GM18505 (cell line): Measurements from ENCODE around the gene NRM.
A peak's percentile ranks its signal among the peaks of the same experiment; 100 is the strongest.
"Not testable (repeated sequence)": the region's sequence is repeated elsewhere in the genome, so short reads cannot be mapped to it uniquely, and the experiment has no call there.

Experiments used
- ATAC-seq: cut with Tn5 transposase; IDR thresholded peaks from one replicate; pipeline ENCODE4 v1.9.1; 2021; ENCODE audit not compliant: unreplicated experiment
- POLR2A ChIP-seq: IDR thresholded peaks from 4 replicates; pipeline ENCODE4 v1.6.1; 2011; ENCODE audit warnings: borderline replicate concordance; ENCODE audit not compliant: insufficient read depth, insufficient read length; ENCODE audit errors: extremely low read depth

NRM gene

GRCh38 chr6:30723843-30724741 lies 33.3 kb upstream of the NRM start:
- peak; percentile 11 for TF ChIP-seq POLR2A
- not testable (repeated sequence) for ATAC-seq

- TF ChIP-seq POLR2A, result peak; percentile 5
- not testable (repeated sequence) for ATAC-seq
Measured at GRCh38 chr6:30723159-30723842, 32.5 kb upstream of the NRM start.

DNA sequence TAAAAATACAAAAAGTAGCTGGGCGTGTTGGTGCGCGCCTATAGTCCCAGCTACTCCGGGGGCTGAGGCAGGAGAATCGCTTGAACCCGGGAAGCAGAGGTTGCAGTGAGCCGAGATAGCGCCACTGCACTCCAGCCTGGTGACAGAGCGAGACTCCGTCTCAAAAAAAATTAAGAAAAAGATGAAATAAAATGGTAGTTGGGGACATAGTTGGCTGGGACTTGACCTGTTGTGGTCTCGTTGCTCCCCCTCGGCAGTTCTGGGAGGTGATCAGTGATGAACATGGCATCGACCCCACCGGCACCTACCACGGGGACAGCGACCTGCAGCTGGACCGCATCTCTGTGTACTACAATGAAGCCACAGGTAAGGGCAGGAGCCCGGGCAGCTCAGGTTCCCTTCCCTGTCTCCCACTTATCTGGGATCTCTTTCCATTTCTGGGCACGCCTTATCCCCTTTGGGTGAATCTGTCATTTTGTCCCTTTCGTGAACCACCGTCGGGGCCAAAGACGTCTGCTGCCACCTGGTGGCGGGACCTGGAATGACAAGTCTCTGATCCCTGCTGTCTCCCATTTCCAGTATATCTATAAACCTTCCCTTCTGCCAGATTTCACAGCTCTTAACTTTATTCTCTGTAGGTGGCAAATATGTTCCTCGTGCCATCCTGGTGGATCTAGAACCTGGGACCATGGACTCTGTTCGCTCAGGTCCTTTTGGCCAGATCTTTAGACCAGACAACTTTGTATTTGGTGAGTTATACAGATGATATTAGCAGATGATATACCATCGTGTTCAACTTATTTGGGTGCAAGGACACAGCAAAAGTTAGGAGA lies 31.7 kb upstream of the NRM start:
- peak; percentile 33 for TF ChIP-seq POLR2A
- ATAC-seq, result no peak

DNA sequence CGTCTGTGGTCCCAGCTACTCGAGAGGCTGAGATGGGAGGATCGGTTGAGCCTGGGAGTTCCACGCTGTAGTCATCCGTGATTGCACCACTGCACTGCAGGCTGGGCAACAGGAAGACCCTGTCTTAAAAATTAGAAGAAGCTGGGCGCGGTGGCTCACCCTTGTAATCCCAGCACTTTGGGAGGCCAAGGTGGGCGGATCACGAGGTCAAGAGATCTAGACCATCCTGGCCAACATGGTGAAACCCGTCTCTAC lies 31.2 kb upstream of the NRM start:
- not testable (repeated sequence) for ATAC-seq

- peak; percentile 58 for TF ChIP-seq POLR2A
- peak; percentile 34 for ATAC-seq
Measured at GRCh38 chr6:30721198-30722024, 30.6 kb upstream of the NRM start.

- no peak for TF ChIP-seq POLR2A
Measured at GRCh38 chr6:30720738-30721197, 30.0 kb upstream of the NRM start.

DNA sequence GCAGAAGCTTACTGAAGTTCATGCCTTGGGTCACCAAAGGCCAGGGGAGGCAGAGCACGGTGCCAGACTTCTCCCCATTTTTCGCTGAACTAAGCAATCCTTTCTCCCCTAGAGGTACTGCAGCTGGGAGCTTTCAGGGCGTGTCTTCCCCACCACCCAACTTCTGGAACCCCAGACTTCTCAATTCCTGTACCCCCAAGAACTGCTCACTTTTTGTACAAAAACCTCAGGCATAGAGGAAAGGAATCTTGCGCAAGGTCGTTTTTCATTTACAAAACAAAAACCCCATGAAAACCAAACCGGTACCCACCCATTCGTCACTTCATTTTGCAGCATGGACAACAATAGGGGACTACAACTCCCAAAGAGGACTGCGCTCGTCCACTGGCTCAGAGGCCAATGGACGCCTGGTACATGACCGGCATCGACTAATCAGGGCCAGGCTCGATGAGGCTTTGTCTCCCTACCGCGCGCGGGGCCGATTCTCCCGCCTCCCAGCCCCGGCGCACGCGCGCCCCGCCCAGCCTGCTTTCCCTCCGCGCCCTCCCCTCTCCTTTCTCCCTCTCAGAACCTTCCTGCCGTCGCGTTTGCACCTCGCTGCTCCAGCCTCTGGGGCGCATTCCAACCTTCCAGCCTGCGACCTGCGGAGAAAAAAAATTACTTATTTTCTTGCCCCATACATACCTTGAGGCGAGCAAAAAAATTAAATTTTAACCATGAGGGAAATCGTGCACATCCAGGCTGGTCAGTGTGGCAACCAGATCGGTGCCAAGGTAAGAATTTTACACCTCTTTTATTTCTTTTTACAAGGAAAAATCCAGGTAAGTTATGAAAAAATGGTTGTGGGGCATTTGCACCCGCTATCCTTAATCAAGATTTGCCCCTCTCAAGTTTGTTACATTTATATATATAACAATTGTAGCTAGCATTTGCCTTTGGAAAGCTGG lies 29.3 kb upstream of the NRM start, which contains the start of gene TUBB:
Gene TUBB (plus strand): TSS at position 562 of the 947 bp plus-strand sequence. CDS start 155 bp downstream, at position 717.
- peak; percentile 88 for TF ChIP-seq POLR2A
- ATAC-seq, result peak; percentile 37

More at GRCh38 chr6:30720738-30721197, 30.0 kb upstream of the NRM start:
- no peak for ATAC-seq

GRCh38 chr6:30719356-30719755 lies 28.6 kb upstream of the NRM start:
- no peak for ATAC-seq
- no peak for TF ChIP-seq POLR2A

- not testable (repeated sequence) for ATAC-seq
Measured at GRCh38 chr6:30717845-30718720, 27.3 kb upstream of the NRM start.

DNA sequence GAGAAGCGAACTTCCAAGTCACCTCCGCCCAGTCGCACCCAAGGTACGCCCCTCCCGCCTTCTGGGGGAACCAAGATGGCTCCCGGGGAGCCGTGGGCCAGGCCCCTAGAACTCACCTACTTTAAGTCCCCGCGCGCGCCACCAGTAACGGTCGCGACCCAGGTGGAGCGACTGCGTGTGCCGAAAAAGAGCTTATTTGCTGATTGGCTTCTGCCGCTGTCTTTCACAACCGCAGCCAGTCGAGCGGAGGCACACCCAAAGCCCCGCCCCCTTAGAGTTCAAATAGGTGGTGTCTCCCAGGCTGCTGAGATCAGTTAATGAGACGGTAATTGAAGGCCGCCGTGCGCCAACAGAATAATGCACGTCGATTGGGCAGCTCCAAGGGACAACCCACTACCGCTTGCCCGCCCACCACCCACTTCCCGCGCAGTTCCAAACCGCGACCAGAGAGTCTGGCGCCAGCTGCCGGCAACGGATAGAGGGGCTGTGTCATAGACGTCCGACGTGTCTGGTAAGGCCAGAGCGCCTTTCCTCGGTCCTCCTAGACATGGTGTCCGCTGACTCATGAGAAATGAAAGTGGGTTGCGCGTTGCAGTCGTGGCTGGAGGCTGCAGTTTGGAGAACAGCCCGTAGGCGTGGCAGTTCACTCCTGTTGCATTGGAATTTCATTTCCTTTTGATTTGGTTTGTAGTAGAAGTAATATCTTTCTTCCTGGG lies 26.5 kb upstream of the NRM start, which contains the start of gene MDC1:
Gene MDC1 (minus strand): TSS at position 153 of the 716 bp plus-strand sequence. CDS start 2,106 bp downstream, outside the sequence.
- ATAC-seq, result peak; percentile 60
- peak; percentile 91 for TF ChIP-seq POLR2A
